HTERT RPE-1 (cell line): ENCODE results near the gene TM4SF20.
"Not testable (repeated sequence)": the region's sequence is repeated elsewhere in the genome, so short reads cannot be mapped to it uniquely, and the experiment has no call there.

Experiments
- in situ Hi-C: fragments of 300-500 bp; cut with MboI; formaldehyde crosslinking; loops from 4 replicates; pipeline ENCODE4 v1.14.3; 2020; ENCODE audit warnings: low sequenced_read_pairs

The TM4SF20 gene

DNA sequence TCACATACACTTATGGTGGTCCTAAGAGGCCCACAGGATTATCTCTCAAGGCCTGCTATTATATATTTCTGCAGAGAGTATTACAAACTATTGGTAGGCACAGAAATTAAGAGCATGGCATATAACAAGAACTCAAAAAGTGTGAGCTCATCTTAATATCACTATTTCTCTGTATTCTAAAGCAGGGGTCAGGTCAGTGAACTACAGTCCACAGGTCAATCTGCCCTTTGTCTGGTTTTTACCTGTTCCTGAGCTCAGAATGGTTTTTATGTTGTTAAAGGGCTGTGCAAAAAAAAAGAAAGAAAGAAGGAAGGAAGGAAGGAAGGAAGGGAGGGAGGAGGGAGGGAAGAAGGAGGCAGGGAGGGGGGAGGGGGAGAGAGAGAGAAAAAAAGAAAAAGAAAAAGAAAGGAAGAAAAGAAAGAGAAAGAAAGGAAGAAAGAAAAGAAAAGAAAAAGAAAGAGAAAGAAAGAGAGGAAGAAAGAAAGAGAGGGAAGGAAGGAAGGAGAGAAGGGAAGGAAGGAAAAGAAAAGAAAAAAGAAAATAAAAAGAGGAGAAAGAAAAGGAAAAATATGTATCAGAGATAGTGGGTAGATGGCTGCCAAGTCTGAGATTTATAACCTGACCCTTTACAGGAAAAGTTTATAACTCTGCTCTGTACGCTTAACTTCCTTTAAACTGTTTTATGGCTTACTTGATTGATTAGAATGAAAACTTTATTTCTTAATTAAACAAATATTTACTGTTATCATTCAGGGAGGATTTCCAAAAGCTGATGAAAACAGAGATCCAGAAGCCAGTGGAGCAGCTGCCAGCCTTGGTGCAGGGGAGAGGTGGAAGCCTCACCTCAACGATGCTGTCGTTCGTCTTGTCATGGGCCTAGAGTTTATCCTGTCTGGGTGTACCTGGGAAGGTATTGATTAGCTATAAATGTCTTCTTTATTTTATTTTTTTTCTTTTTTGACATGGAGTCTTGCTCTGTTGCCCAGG is 19.9 kb upstream of the TM4SF20 start:
- in situ Hi-C loops, result no loop called here

DNA sequence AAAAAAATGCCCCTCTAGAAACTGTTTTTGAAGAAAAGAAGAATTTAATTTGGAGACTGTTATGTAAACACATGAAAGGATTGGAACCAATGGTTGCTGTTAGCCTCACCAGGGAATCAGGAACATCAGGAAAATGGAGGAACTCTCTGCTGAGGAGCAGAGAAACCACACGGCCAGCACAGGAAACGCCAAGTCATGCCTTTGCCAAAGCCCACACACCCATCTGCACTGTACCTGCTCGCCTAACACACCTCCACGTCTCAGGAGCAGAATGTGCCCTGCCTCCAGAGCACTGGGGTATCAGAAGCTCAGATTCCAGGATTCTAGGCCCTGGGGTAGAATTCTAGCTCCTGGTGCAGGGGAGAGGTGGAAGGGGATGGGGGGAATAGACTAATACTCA is 18.5 kb upstream of the TM4SF20 start:
- in situ Hi-C loops, result no loop called here

DNA sequence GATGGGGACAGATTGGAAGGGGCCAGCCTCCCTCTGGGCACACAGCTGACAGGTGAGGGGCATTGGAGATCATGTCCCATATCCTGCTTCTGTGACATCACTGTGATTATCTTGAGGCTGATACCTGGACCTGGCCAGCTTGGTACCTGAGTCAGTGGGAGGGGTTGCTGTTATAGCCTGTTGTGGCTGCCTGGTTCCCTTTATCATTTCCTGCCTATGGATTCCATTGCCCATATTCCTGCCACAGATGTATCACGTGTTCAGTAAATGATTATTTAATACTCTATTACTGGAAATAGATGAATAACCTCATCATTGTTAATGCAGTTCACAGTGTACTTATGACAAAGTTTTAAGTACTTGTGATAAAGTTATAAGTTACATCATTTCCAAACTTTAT is 16.4 kb upstream of the TM4SF20 start:
- in situ Hi-C loops, result no loop called here

DNA sequence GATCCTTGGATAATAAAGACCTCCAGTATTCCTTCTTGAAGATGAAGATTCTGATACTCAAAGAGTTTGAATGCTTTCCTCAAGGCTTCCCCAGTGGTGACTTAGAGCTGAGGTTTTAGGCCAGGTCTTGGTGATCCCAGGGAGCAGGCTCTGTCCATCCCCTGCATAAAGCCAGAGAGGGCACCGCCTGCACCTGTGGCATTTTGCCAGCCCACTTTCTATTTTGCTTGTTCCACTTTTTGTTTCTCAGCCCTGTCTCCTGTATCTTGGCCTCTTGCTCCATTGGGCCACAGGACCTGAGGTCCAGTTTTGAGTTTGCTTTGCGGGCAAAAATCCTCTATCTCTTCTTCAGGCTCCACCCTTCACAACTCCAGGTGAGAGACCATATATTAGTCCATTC is 15.3 kb upstream of the TM4SF20 start:
- in situ Hi-C loops, result no loop called here

DNA sequence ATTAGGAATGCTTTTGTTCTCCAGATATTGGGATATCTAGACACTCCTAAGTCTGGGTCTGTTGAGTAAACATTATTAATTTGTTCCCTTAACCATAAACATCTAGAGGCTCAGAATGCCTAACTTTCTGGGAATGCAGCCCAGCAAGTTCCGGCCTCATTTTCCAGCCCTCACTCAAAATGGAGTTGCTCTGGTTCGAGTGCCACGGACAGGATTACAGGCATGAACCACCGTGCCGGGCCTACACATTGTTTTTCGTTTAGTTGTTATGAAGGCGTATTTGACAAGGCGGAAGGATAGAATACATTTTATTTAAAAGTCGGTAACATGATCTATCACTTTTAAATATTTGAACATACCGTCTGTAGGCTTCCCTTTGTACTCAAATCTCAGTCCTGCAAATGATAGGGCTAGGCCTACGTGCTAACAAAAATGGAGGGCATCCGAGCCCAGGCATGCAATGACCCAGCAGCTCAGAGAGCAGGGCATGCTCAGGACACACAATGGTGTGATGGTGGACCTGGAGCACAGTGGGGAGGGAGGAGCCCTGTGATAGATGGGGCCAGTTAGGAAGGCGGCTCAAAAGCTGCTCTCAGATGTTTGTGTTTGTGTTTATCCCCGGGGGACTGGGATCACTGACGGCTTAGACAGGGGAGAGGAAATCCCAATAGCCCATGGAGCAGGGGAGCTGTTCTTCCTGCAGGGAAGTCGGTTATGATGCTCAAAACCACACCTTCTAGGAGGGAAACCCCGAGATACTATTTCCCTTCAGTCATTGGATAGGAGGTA is 11.6 kb upstream of the TM4SF20 start:
- in situ Hi-C loops, result no loop called here

DNA sequence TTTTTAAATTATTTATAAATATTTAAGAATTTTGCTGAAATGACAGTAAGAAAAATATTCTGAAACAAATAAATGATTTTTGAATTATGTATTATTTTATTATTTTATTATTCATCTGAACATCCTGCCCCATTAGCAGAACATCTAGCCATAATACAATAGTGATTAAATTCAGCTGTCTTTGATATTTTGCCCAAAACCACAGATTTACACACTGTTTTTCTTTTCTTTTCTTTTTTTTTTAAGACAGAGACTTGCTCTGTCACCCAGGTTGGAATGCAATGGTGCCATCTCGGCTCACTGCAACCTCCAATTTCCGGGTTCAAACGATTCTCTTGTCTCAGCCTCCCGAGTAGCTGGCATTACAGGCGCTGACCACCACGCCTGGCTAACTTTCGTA is 10.6 kb upstream of the TM4SF20 start:
- in situ Hi-C loops, result no loop called here

DNA sequence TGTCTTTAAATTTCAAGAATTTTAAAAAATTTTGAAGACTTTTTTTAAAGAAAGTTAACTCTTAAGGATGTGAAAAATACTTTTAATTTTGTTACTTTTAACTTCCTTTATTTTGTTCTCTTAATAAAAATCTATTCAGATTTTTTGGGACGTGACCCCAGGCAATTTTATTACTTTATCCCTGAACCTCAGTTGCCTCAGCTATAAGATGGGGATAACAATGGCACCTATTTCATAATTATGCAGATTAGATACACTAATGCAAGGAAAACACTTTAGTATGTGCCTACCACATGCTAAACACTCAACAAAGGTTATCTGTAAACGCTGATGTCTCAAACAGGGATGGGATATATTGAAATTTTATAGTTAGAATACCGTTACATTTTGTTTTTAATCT is 10.1 kb upstream of the TM4SF20 start:
- in situ Hi-C loops, result no loop called here

DNA sequence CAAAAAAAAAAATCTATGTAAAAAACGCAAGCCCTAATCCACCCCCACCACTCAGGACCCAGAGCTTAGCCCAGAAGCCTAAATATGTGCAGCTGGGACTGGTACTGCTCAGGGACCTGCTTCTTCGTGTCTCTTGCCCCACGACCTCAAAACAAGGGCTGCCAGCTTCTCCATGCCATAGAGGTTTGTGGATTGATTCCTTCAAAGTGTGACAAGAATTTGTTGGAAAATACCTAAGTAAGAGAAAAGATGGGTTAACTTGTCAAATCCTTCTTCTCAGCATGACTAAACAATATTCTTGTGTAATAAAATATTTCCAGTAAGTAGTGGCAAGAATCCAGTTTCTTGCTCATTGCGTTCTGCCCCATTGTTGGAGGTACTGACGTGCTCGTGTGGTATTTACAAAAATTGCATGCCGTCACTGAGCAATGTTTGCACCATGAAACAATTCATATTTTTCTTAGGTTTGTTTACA is 9.5 kb upstream of the TM4SF20 start:
- in situ Hi-C loops, result no loop called here

DNA sequence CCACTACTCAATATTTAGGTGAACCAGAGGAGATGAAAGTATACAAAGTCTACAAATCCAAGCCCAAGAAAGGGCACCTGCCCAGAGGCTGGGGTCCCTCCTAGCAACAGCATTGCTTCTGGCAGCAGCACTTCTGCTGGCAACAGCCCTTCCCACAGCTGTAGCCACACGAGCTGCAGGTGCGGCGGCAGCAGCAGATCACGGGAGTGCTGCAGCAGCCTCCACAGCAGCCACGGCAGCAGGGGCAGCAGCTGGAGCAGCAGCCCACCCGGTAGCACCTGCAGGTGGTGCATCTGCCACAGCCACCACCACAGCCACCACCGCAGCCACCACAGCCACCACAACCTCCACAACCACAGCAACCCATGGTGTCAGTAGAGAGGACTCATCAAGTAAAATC is 8.5 kb upstream of the TM4SF20 start, which contains the start of gene SCYGR1:
SCYGR1 (minus strand) TSS at position 367 of the 400 bp plus-strand sequence; CDS start at position 367, 0 bp downstream.
- in situ Hi-C loops, result not testable (repeated sequence)

DNA sequence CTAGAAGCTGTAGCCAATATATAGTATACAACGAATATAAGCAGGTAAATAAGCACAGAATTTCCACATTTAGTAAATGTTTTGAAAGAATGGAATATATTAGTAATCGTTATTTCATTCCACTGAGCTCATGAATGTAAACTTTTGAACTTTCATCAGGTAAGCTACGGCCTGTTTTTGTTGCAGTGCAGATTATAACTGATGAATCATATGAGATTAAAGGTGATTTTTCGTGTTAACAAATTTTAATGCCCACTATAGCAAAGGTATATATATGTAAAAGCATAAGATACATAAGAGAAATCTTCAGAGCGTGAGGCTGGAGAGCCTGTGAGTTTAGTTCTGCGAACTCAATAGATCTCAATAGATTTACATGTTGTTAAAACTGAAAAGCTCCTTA is 7.5 kb upstream of the TM4SF20 start:
- in situ Hi-C loops, result no loop called here

DNA sequence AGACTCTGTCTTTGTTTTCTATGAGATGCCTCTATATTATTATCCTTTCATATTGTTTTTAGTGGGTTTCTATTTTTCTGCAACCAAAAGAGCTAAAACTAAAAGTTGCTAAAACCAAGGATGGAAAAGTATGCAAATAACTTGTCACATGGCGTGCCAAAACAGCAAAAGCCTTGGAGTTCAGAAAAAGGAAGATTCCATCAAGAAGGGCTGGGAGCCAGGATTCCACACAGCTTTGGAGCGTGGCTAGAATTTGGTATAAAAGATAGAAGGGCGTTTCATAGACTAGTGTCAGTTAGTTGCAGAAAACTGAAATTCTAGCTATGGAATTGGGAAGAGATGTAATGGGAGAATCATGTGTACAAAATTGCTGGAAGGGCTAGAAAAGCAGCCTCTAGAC is 4.6 kb upstream of the TM4SF20 start:
- in situ Hi-C loops, result no loop called here

DNA sequence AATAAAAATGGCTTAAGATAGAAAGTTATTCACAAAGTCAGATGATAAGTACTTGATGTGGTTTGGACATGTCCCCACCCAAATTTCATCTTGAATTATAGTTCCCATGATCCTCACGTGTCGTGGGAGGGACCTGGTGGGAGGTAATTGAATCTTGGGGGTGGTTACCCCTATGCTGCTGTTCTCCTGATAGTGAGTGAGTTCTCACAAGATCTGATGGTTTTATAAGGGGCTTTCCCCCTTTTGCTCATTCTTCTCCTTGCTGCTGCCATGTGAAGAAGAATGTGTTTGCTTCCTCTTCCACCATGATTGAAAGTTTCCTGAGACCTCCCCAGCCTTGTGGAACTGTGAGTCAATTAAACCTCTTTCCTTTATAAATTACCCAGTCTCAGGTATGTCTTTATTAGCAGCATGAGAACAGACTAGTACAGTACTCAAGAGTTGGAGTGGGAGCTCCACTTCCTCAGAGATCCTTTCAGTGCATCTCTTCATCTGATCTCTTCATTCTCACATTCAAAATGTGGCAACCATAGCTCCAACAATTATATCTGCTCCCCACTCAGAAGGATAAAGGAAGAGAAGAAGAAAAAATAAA is 3.2 kb upstream of the TM4SF20 start:
- in situ Hi-C loops, result not testable (repeated sequence)

DNA sequence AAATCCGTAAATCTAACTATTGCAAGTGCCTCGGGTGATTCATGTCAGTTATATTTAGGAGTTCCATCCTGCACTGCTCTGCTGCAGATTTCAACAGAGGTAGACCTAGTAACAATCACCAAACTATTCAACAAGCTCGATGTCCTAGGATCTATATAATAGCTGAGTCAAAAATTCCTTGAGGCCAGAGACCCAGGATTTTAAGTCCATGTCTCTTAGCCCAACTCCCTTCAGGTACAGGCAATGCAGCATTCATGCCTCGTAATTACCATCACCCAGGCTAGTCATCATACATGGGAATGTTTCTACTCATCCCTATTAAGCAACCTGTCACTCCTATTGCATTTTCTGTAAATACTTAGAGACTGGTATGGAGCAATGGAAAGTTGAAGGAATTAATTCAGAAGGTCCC is 729 bp downstream of the TM4SF20 start:
- in situ Hi-C loops, result no loop called here

DNA sequence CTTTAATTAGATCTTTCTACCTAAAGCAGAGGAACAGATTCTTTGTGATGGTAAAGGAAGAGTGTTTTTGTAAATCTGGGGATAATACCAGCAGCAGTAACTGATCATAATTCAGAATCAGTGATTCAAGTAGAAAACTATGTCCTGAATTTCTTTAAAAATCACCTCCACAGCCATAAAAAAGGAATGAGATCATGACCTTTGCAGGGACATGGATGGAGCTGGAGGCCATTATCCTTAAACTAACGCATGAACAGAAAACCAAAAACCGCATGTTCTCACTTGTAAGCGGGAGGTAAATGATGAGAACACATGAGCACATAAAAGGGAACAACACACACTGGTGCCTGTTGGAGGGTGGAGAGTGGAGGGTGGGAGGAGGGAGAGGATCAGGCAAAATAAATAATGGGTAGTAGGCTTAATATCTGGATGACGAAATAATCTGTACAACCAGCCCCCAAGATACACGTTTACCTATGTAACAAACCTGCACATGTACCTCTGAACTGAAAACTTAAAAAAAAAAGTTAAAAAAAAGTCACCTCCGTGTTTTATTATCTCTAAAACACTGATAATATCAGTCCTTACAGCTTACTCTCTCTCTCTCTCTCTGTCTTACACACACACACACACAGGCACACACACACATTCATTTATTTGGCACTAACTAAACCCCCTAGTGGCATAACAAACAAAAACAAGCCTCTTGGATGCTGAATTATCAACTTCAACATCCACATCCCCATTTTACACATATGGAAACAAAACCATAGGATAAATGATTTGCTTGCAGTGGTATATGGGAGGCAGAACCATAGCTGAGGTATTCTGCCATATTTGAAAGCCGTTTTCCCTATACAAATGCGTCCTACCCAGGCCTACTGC is 1.4 kb downstream of the TM4SF20 start:
- in situ Hi-C loops, result no loop called here

DNA sequence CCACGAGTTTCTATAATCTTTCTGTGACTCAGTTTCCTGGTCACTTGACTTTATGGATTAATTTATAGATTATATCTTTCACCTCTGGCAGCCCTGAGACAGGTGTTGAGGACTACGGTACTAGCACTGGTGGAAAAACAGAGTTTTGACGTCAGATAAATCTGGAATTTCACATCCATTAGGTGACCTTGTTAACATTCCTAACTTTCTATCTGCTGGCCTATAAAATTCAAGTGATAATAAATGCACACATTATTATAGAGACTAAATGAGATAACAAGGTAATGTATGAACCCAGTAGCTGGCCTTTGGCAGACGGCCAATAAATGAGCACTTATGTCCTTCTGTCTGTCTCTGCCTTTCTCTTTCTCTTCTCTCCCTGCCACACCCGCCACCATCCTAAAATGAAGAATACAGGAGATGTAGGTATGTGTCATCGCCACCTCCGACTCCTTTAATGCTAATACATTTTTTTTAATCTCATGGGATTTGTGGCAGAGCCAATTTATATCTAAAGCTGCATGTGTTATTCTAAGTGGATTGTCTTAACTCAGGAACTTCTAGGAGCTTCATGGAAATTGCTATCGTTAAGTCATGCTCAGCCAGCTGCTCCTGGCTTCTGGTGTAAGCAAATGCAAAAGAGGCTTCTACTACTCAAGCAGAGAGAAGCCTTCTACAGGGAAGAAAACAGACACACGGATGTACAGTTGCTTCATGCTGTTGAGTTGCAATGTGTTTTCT is 2.3 kb downstream of the TM4SF20 start:
- in situ Hi-C loops, result no loop called here

DNA sequence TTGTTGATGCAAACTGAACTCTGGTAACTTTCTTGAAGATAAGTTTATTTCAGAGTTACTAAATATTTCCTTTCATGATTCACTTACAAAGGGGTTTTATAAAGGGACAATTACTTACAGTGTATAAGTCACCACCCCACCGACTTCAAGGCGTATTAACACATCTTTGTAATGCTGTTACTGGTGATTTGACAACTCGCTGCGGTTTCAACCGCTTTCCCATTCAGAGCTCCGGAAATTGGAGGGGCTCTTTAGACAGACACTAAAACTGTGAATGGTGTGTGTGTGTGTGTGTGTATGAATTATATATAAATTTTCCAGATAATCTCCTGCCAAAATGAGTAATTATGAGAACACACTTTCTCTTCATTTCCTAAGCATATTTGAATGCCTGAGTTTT is 4.9 kb downstream of the TM4SF20 start:
- in situ Hi-C loops, result no loop called here

DNA sequence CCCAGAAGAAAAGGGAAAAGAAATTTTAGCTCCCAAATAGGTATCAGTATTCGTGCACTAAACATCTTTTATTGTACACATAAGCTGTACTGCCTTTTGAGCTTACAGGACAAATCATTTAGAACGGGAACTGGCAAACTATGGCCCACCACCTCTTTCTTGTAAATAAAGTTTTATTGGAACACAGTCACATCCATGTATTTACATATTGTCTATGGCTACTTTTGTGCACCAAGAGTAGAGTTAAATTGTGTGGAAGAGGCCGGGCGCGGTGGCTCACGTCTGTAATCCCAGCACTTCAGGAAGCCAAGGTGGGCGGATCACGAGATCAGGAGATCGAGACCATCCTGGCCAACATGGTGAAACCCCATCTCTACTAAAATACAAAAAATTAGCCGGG is 5.7 kb downstream of the TM4SF20 start:
- in situ Hi-C loops, result no loop called here

DNA sequence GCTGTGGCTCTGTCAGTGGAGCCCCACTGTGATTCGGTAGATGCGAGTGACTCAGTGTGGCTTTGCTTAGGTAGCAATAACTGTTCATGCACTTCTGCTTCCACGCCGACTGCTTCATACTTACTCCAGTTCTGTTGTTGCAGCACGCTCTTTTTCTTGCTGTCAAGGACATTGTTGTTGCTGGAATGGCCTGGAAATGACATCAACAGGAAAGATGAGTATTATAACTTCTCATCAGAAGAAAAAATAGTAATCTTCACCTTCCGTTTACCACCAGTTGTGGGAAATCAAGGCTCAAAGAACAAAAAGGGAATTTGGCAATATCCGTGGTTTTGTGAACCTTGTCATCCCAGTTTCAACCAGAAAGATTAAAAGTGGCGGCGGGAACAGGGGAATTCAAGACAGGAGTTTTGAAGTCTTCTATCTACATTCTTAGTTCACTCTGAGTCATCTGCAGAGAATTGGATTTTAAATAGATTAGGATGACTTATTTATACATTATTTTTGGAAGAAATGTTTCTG is 8.3 kb downstream of the TM4SF20 start:
- in situ Hi-C loops, result no loop called here

DNA sequence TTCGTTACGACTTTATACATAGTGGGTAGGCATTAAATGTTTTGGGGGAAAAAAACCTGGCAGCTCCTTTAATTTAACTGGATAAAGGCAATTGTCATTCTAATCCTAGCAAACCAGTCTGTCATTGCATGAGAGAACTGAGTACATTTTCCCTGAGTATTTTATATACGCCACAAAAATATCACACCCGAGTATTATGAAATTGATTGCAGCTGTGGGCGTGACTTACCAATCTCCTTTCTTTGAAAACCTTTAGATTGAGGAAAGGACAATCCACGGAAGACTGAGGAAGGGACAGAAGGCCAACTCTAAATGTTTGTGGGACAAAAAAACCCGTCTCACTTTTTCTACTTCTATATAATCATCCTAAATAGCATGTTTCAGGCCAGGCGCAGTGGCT is 9.0 kb downstream of the TM4SF20 start:
- in situ Hi-C loops, result no loop called here
